ENCODE measurements around the gene ARID3C.

- no peak for TF ChIP-seq CTCF (IDR thresholded peaks at IDR 0.05)
- TF ChIP-seq EZH2phosphoT487 (IDR thresholded peaks at IDR 0.05): no peak
Measured at GRCh38 chr9:34591917-34592866, 36.7 kb downstream of the ARID3C start.
